Keratinocyte (primary cell): ENCODE data around the gene HOXA7.

Experiments used
- CTCF ChIP-seq, 3 experiments: IDR thresholded peaks in 1 of 3; conservative IDR thresholded peaks in 1 of 3; optimal IDR thresholded peaks in 1 of 3; 2 replicates in 2 of 3; 3 replicates in 1 of 3; pipeline versions ENCODE3 to v1.5.1; 2011; ENCODE audit warnings: low read length in 3 of 3, mild to moderate bottlenecking in 3 of 3, moderate library complexity in 2 of 3, control low read depth in 1 of 3, inconsistent platforms in 1 of 3; ENCODE audit not compliant: insufficient read depth in 2 of 3; ENCODE audit errors: extremely low read depth in 1 of 3
- EZH2 ChIP-seq: IDR thresholded peaks from one replicate; pipeline ENCODE4 v1.6.1; 2012; ENCODE audit warnings: inconsistent platforms, mild to moderate bottlenecking, low read length, moderate library complexity

- TF ChIP-seq CTCF (optimal IDR thresholded peaks at IDR 0.05 in 1 of 3, IDR thresholded peaks at IDR 0.05 in 1 of 3, conservative IDR thresholded peaks at IDR 0.05 in 1 of 3; ENCODE audit: extremely low read depth in 1 of 3, insufficient read depth in 2 of 3, low read length in 3 of 3) (no peak), EZH2 (peak; percentile 25)
Measured at GRCh38 chr7:27194002-27194352, 37.5 kb upstream of the HOXA7 start.
